H1 (cell line): ENCODE data around the gene VMP1. TPM values are rescaled to one million over a fixed set of nuclear protein-coding genes. Genes with fewer than 3 reads are reported as not detected.

Experiments used
- ATF3 ChIP-seq: IDR thresholded peaks from 2 replicates; pipeline ENCODE4 v1.6.1; 2011; ENCODE audit warnings: low read depth, mild to moderate bottlenecking, low read length; ENCODE audit not compliant: insufficient read depth
- CHD2 ChIP-seq: IDR thresholded peaks from 2 replicates; pipeline ENCODE4 v1.6.1; 2012; ENCODE audit warnings: low read length, improper control_type of control experiment
- CHD7 ChIP-seq: fragments of 300-600 bp; sonication (generic); IDR thresholded peaks from 2 replicates; pipeline ENCODE4 v1.7.1; 2012; ENCODE audit warnings: low read length, moderate library complexity, mild to moderate bottlenecking, inconsistent platforms; ENCODE audit not compliant: insufficient replicate concordance
- EZH2 ChIP-seq: fragments of 200-600 bp; sonication (generic); IDR thresholded peaks from 2 replicates; pipeline ENCODE4 v1.7.1; 2012; ENCODE audit warnings: low read depth, mild to moderate bottlenecking, moderate library complexity, low read length, inconsistent platforms; ENCODE audit not compliant: severe bottlenecking
- GTF2F1 ChIP-seq: IDR thresholded peaks from 2 replicates; pipeline ENCODE4 v1.6.1; 2012; ENCODE audit warnings: low read depth, low read length, improper control_type of control experiment, borderline replicate concordance
- JUN ChIP-seq: IDR thresholded peaks from 2 replicates; pipeline ENCODE4 v1.6.1; 2011; ENCODE audit warnings: low read depth, mild to moderate bottlenecking, improper control_type of control experiment, low read length
- KDM5A ChIP-seq: fragments of 200-600 bp; IDR thresholded peaks from 2 replicates; pipeline ENCODE4 v1.7.1; 2012; ENCODE audit warnings: mild to moderate bottlenecking, low read length, inconsistent platforms, mixed read lengths
- MAX ChIP-seq: IDR thresholded peaks from 2 replicates; pipeline ENCODE4 v1.6.1; 2012; ENCODE audit warnings: inconsistent platforms
- NRF1 ChIP-seq: IDR thresholded peaks from 2 replicates; pipeline ENCODE4 v1.6.1; 2011; ENCODE audit warnings: mild to moderate bottlenecking, low read depth, low read length, improper control_type of control experiment
- POLR2AphosphoS5 ChIP-seq: IDR thresholded peaks from 2 replicates; pipeline ENCODE4 v1.6.1; 2011; ENCODE audit warnings: low read depth, low read length
- RBBP5 ChIP-seq: IDR thresholded peaks from 2 replicates; pipeline ENCODE4 v1.7.1; 2012; ENCODE audit warnings: low read depth, mild to moderate bottlenecking, inconsistent platforms, low read length, moderate library complexity, borderline replicate concordance
- TAF1 ChIP-seq: IDR thresholded peaks from 2 replicates; pipeline ENCODE4 v1.6.1; 2011; ENCODE audit warnings: mild to moderate bottlenecking, low read depth, low read length
- polyA plus RNA-seq, 7 experiments: library from polyadenylated mRNA; depleted of rRNA in 3 of 7; stranded (reverse) in 5 of 7; unstranded in 2 of 7; fragments of >200 nt in 5 of 7; fragments of 200-250 nt in 2 of 7; gene quantifications; 1 replicate in 5 of 7; 2 replicates in 1 of 7; 4 replicates in 1 of 7; pipeline versions ENCODE4 v1.2.1 to v1.2.3, GENCODE V29; 2011 to 2013; ENCODE audit warnings: missing spikeins in 2 of 7, mixed read lengths in 2 of 7
- total RNA-seq: library from RNA; stranded (reverse); fragmentation: NEBNext Ultra II Directional; extraction: Animal tissue kit (Norgen Biotek cat#: 25700); gene quantifications from 2 replicates; pipeline ENCODE4 v1.2.1, GENCODE V29; 2021

Gene VMP1
- total and polyA plus RNA-seq, 2 of the 8 experiments (the other 6 are each of a cell fraction or from before 2014, with no cell fraction given): 45.0 to 92.7 TPM

- TF ChIP-seq CHD7 (no peak), GTF2F1 (no peak), MAX (no peak), JUN (no peak), EZH2 (no peak), ATF3 (no peak), TAF1 (no peak), POLR2AphosphoS5 (no peak), NRF1 (no peak), RBBP5 (no peak), KDM5A (no peak), CHD2 (no peak)
Observed at GRCh38 chr17:59800530-59800942, 93.1 kb downstream of the VMP1 start (continued).
